HG02642 (cell line): ENCODE measurements around the gene ATM.

Experiments used
- ATAC-seq: cut with Tn5 transposase; IDR thresholded peaks from one replicate; pipeline ENCODE4 v1.9.1; 2021; ENCODE audit warnings: mild to moderate bottlenecking; ENCODE audit not compliant: unreplicated experiment, poor library complexity

ATM gene

DNA sequence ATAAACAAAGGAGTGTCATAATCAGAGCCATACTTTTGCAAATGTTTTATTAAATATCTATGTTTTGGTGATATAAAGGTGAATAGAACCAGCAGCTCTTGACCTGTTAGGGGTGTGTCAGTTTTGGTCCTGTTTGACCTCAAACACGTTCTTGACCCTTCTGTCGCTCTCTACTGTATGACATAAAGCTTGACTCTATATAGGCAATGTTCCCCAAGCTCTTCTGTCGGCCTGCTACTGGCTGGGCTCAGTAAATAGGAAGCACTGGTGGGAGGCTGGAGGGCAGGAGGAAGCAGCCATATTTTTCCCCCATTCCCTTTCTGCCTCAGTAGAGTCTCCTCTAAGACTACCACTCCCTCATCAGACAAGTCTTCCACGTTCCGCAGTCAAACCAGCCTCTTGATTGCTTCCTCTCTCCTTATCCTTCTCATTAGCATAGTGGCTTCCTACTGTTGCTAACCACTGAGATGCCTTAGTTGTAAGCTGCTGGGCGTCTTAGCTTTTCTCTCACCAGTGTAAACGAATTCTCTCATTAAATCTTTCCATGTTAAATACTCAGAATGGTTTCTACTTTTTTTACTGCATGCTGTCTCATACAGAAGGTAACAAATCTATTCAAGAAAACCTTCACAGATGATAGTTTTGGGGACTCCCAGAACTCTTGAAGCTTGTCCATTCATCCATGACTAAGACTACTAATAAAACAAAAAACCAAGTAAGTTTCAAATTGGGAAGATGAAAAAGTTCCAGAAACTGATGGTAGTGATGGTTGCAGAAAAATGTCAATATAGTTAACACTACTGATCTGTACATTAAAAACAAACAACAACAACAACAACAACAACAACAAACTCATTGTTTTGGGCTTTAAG lies 3.7 kb upstream of the ATM start:
- no peak for ATAC-seq

GRCh38 chr11:108220721-108221336 lies 2.0 kb upstream of the ATM start:
- ATAC-seq, result no peak

DNA sequence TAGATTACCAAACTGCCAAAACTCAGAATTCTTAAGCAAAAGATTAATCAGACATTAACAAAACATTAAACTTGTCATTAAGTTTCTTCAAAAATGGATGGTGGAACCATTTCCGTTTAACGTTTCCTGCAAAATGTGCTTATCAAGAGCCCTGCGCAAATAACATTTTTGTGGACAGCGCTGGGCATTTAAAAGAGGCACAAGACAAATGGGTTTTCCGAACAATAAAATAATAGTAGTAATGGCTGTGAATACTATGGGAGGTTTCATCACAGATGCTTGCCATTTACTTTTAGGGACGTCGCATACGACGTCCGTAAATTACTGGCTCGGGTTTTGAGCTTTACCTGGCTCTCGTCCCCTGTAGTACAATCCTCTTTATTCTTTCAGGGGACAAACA lies 1.5 kb upstream of the ATM start:
- no peak for ATAC-seq

DNA sequence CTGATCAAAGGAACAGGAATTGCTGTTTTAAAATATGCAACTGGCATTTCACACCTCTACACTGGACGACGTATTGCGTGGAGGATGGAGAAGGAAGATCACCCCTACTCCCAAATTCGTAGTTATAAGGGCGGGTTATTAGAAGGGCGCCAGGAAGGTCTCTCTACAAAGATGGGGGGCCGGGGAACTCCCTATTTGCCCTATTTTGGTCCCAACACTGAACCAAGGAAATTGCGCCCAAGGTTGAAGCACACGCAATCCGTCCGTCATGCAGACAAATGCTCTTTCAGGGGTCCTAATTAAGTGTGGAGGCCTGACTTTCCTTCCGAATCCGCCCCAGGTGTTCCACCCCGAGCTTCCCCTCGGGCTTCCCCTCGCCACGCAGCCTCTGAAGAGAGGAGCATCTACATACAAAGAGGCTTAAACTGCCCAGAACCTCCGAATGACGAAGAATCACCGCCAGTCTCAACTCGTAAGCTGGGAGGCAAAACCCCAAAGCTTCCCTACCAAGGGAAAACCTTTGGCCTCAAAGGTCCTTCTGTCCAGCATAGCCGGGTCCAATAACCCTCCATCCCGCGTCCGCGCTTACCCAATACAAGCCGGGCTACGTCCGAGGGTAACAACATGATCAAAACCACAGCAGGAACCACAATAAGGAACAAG lies 825 bp upstream of the ATM start:
- ATAC-seq, result no peak

DNA sequence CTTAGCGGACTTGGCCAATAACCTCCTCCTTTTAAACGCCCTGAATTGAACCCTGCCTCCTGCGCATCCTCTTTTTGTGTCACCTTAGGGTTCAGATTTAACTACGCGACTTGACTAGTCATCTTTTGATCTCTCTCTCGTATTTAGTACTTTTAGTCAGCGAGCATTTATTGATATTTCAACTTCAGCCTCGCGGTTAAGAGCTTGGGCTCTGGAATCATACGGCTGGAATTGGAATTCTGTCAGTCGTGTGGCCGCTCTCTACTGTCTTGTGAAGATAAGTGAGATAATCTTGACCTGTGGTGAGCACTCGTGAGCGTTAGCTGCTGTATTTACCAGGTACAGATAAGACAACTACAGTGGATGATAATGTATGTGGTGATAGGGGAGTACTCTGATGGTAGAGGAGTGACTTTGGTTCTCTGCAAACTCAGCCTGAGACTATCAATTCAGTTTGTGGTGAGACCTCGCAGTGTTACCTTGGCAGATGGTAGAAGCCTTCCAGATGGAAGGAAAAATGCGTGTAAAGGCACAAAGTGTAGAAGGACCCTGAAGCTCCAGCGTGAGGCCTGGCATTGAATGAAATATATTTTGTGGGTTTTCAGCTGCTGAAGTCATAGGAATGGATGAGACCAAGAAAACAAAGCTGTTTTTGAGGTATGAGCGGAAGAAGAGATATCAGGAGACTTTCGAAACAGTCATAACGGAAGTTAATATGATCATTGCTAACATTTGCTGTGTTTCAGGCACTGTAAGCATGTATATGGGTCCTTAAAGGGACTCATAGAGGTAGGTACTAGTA lies 682 bp downstream of the ATM start:
- peak; percentile 16 for ATAC-seq

DNA sequence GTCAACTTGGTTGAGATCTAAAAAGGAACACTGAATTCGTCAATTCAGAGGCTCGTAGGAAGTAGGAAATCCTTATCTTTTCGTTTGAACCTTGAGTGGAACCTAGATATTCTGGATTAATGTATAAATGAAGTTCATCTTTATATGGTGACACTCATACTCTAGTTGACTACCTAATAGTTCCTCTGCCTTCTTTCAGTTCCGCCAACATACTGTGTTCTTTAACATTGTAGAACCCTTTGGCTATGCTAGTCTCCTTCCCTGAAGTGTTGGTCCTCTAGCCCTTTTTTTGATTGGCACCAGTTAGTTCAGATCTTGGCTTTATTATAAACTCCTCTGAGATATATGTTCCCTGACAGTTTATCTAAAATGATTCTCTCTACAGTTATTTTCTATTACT lies 1.5 kb downstream of the ATM start:
- no peak for ATAC-seq

DNA sequence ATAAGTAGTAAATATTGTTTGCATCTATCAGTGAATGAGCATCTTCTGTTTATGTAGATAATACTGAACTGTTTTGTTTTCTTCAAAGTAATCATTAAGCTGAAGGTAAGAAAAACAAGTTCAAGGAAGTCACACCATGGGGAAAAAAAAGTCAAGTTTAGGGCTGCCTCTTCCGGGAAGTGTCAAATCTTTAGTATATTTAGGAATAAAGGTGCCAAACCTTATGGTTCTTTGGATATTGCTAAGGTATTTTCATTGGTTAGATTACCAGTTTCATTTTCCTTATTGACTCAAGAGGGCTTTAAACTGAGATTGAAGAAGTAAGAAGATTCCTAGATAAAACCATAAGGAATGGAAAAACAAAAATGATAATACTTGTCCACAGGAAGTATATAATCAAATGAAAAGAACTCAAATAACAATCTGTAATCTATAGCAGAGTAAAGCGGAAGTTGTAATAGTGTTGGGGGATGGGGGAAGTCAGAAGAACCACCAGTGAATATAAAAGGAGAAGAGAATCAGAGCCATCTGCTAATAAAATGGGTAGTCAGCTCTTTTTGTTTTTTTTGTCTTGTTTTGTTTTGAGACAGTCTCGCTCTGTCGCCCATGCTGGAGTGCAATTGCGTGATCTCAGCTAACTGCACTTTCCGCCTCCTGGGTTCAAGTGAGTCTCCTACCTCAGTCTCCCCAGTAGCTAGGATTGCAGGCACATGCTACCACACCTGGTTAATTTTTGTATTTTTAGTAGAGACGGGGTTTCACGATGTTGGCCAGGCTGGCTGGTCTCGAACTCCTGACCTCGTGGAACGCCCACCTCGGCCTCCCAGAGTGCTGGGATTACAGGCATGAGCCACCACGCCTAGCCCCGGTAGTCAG lies 2.3 kb downstream of the ATM start:
- no peak for ATAC-seq

DNA sequence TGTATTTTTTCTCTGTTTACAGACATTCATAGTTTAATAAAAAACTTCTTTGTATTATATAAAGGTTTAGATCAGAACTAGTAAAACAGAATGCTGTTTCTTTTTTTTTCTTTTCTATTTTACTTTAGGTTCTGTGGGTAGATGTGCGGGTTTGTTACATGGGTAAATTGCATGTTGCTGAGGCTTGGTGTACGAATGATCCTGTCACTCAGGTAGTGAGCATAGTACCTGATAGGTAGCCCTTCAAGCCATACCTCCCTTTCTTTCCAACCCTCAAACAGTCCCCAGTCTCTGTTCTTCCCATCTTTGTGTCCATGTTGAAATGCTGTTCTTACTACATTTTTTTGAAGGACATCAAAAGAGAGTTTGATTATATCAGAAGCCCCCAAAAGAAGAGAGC lies 3.2 kb downstream of the ATM start:
- no peak for ATAC-seq

GRCh38 chr11:108228251-108228650 lies 5.4 kb downstream of the ATM start:
- no peak for ATAC-seq

DNA sequence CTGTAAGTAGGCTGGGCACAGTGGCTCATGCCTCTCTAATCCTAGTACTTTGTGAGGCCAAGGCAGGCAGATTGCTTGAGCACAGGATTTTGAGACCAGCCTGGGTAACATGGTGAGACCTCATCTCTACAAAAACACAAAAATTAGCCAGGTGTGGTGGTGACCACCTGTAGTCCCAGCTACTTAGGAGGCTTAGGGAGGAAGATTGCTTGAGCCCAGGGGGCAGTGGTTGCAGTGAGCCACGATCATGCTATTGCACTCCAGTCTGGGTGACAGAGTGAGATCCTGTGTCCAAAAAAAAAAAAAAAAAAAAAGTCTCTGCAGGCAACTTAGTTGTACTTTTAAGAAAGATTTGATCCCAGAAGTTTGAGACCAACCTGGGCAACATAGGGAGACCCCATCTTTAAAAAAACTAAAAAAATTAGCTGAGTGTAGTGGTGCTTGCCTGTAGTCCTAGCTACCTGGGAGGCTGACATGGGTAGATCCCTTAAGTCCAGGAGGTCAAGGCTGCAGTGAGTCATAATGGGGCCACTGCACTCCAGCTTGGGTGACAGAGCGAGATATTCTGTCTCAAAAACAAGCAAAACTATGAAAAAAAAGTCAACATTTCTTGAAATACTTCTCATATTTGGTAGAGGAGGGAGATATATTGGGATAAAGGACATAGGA lies 10.5 kb downstream of the ATM start:
- ATAC-seq, result no peak

- ATAC-seq, result no peak
These were observed 12.3 kb downstream of the ATM start for GRCh38 chr11:108235192-108235591.

DNA sequence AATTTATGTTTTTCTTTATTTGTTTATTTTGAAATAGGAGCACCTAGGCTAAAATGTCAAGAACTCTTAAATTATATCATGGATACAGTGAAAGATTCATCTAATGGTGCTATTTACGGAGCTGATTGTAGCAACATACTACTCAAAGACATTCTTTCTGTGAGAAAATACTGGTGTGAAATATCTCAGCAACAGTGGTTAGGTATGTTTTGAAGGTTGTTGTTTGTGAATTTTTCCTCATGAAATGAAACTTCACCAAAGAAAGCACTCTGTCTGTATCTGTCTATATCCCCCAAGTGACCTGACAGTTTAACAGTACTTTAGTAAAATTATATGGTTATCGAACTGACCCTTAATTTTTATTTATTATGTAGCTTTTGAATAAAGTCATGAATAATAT lies 12.8 kb downstream of the ATM start:
- ATAC-seq, result no peak

GRCh38 chr11:108237058-108237481 lies 14.2 kb downstream of the ATM start:
- ATAC-seq, result peak; percentile 36

DNA sequence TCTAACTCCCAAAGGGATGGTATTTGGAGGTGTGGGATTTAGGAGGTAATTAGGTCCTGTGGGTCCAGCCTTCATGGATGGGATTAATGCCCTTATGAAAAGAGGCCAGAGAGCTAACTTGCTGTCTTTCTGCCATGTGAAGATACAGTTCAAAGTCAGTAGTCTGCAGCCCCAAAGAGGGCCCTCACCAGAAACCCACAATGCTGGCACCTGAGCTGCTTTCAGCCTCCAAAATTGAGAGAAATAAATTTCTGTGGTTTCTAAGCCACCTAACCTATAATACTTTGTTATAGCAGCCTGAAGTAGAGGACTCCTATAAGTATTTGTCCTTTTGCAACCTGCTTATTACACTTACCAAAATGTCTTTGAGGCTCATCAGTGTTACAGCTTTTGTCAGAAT lies 16.2 kb downstream of the ATM start:
- ATAC-seq, result no peak

- ATAC-seq, result no peak
These were observed 18.6 kb downstream of the ATM start for GRCh38 chr11:108241330-108242037.

- no peak for ATAC-seq
These were observed 19.6 kb downstream of the ATM start for GRCh38 chr11:108242422-108242821.

- no peak for ATAC-seq
These were observed 23.4 kb downstream of the ATM start for GRCh38 chr11:108246308-108246707.

- no peak for ATAC-seq
These were observed 24.0 kb downstream of the ATM start for GRCh38 chr11:108246885-108247284.

DNA sequence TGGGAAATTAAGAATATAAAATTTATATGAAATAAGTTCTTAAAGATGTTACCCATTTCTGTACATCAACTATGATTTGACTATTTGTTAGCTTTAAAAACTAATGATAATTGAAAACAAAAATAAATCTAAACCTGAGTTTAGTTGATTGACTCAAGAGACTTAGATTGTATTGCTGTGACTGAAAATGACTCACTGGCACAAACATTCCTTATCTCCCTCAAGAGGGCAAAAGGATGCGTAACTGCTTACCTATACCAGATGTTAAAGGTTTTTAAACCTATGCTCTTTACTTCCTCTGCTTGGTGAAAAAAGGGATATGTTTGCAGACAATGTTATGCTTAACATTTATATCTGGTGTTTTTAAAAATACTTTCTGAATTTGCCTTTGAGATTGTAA lies 30.3 kb downstream of the ATM start:
- no peak for ATAC-seq
